Measurements from ENCODE around the gene ANKRD31. TPM values are rescaled to one million over a fixed set of nuclear protein-coding genes. Genes with fewer than 3 reads are reported as not detected.

ANKRD31 gene
- total RNA-seq, 2 experiments from 2014 or later, result 0.13 TPM; not detected in 1

DNA sequence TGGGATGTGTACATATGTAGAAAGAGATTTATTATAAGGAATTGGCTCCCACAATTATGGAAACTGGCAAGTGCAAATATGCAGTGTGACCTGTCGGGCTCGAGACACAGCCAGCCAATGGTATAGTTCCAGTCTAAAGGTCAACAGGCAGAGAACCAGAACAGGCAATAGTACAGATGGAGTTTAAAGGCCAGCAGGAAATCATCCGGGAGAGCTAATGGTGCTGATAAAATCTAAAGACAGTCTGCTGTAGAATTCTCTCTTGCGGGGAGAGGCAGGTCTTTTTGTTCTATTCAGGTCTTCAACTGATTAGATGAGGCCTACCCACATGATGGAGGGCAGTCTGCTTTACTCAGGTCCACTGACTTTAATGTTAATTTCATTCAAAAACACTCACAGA lies 21.8 kb downstream of the ANKRD31 start:
- H3K4me2 ChIP-seq (ENCODE audit: low read length), result no peak overlapping the region
- no peaks in the 10 kb centered on the region for H3K36me3 ChIP-seq (ENCODE audit: insufficient read depth, low read length)
- H3K9me3 ChIP-seq (ENCODE audit: low read length), result no peaks in the 10 kb centered on the region
- no peak for TF ChIP-seq EZH2phosphoT487 (IDR thresholded peaks at IDR 0.05; ENCODE audit: borderline replicate concordance, low read depth, low read length)
- TF ChIP-seq, protein P1, sequence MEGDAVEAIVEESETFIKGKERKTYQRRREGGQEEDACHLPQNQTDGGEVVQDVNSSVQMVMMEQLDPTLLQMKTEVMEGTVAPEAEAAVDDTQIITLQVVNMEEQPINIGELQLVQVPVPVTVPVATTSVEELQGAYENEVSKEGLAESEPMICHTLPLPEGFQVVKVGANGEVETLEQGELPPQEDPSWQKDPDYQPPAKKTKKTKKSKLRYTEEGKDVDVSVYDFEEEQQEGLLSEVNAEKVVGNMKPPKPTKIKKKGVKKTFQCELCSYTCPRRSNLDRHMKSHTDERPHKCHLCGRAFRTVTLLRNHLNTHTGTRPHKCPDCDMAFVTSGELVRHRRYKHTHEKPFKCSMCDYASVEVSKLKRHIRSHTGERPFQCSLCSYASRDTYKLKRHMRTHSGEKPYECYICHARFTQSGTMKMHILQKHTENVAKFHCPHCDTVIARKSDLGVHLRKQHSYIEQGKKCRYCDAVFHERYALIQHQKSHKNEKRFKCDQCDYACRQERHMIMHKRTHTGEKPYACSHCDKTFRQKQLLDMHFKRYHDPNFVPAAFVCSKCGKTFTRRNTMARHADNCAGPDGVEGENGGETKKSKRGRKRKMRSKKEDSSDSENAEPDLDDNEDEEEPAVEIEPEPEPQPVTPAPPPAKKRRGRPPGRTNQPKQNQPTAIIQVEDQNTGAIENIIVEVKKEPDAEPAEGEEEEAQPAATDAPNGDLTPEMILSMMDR (conservative IDR thresholded peaks at IDR 0.05; ENCODE audit: low read length), result no peak
- CTCF ChIA-PET (ENCODE audit: unreplicated experiment), result no interaction called here
- H4K20me1 ChIP-seq (ENCODE audit: insufficient read depth, low read length), result no peaks in the 10 kb centered on the region
- no peaks in the 10 kb centered on the region for H3K4me1 ChIP-seq (ENCODE audit: insufficient read depth, low read length, poor library complexity, severe bottlenecking)
- H3K4me3 ChIP-seq (ENCODE audit: low read depth, low read length, poor library complexity, severe bottlenecking), result no peak overlapping the region
- H3K79me2 ChIP-seq (ENCODE audit: insufficient read depth, low read depth, low read length), result no peaks in the 10 kb centered on the region
- intact Hi-C loops (cut with micrococcal nuclease; ENCODE audit: unreplicated experiment), result no loop called here
- no peaks in the 10 kb centered on the region for H3K9me2 ChIP-seq (ENCODE audit: insufficient read depth, low read length)
- no TSS peak for BruUV-seq (replicated peaks)
- no peak overlapping the region for H2AFZ ChIP-seq (ENCODE audit: low read length)
- POLR2A ChIA-PET, result interaction anchor here (0.6 kb wide), 1 partner anchor 289 kb away, joined by 7 read pairs; no protein-coding TSS in a partner anchor
- no peak overlapping the region for H3K27ac ChIP-seq (ENCODE audit: low read depth, low read length, poor library complexity, severe bottlenecking)
- DNase-seq (ENCODE audit: low spot score), result no peak

DNA sequence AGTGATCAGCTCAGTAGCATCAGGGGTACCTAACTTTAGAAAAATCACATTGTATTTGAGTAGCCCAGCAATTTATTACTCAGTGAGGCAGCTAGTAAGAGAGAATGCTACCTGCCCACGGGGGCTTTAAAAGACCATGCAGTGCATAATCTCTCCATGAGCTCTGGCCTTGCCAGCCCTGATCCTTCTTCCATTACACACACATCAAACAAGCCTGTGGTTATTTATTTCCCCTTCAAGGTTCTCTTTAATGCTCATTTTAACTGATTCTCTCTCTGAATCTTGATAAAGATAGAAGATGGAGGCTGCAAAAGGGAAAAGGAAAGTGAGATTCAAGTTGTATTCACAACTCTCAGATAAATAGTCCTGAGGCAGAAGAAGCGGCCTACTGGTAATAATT lies 22.3 kb downstream of the ANKRD31 start:
- no peak for DNase-seq (ENCODE audit: low spot score)
- H2AFZ ChIP-seq (ENCODE audit: low read length), result no peak overlapping the region
- no TSS peak for BruUV-seq (replicated peaks)
- no peaks in the 10 kb centered on the region for H4K20me1 ChIP-seq (ENCODE audit: insufficient read depth, low read length)
- no peaks in the 10 kb centered on the region for H3K9me2 ChIP-seq (ENCODE audit: insufficient read depth, low read length)
- H3K9me3 ChIP-seq (ENCODE audit: low read length), result no peaks in the 10 kb centered on the region
- intact Hi-C loops (cut with micrococcal nuclease; ENCODE audit: unreplicated experiment), result no loop called here
- no peaks in the 10 kb centered on the region for H3K79me2 ChIP-seq (ENCODE audit: insufficient read depth, low read depth, low read length)
- no peaks in the 10 kb centered on the region for H3K36me3 ChIP-seq (ENCODE audit: insufficient read depth, low read length)
- no peak overlapping the region for H3K4me2 ChIP-seq (ENCODE audit: low read length)
- CTCF ChIA-PET (ENCODE audit: unreplicated experiment), result no interaction called here
- no peaks in the 10 kb centered on the region for H3K4me1 ChIP-seq (ENCODE audit: insufficient read depth, low read length, poor library complexity, severe bottlenecking)
- POLR2A ChIA-PET, result interaction anchor here (0.6 kb wide), 1 partner anchor 289 kb away, joined by 7 read pairs; no protein-coding TSS in a partner anchor
- H3K27ac ChIP-seq (ENCODE audit: low read depth, low read length, poor library complexity, severe bottlenecking), result no peak overlapping the region
- TF ChIP-seq, protein P1 (conservative IDR thresholded peaks at IDR 0.05; ENCODE audit: low read length), result no peak
- TF ChIP-seq EZH2phosphoT487 (IDR thresholded peaks at IDR 0.05; ENCODE audit: borderline replicate concordance, low read depth, low read length), result no peak
- H3K4me3 ChIP-seq (ENCODE audit: low read depth, low read length, poor library complexity, severe bottlenecking), result no peak overlapping the region

DNA sequence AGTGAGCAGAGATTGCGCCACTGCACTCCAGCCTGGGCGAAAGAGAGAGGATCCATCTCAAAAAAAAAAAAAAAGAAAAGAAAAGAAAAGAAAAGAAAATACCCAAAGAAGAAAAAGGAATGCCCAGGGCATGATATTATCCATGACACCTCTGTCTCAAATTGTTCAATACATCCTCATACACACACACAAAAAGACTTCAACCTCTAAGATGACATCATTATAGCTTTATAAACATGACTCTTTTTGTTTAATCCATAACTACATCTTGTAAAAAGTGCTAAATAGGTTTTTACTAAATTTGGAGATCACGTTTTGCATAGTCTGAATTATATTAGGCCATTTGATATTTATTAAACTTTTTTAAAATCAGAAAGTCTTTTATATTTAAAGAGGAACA lies 33.1 kb downstream of the ANKRD31 start:
- TF ChIP-seq, protein P1 (conservative IDR thresholded peaks at IDR 0.05; ENCODE audit: low read length), result no peak
- TF ChIP-seq EZH2phosphoT487 (IDR thresholded peaks at IDR 0.05; ENCODE audit: borderline replicate concordance, low read depth, low read length), result no peak
- no peak overlapping the region for H3K4me2 ChIP-seq (ENCODE audit: low read length)
- H3K9me2 ChIP-seq (ENCODE audit: insufficient read depth, low read length), result no peaks in the 10 kb centered on the region
- no peak overlapping the region for H3K27ac ChIP-seq (ENCODE audit: low read depth, low read length, poor library complexity, severe bottlenecking)
- DNase-seq (ENCODE audit: low spot score), result no peak
- H3K36me3 ChIP-seq (ENCODE audit: insufficient read depth, low read length), result no peaks in the 10 kb centered on the region
- H4K20me1 ChIP-seq (ENCODE audit: insufficient read depth, low read length), result no peaks in the 10 kb centered on the region
- H2AFZ ChIP-seq (ENCODE audit: low read length), result no peak overlapping the region
- BruUV-seq (replicated peaks), result no TSS peak
- H3K79me2 ChIP-seq (ENCODE audit: insufficient read depth, low read depth, low read length), result no peaks in the 10 kb centered on the region
- CTCF ChIA-PET (ENCODE audit: unreplicated experiment), result no interaction called here
- H3K9me3 ChIP-seq (ENCODE audit: low read length), result no peaks in the 10 kb centered on the region
- H3K4me3 ChIP-seq (ENCODE audit: low read depth, low read length, poor library complexity, severe bottlenecking), result no peak overlapping the region
- intact Hi-C loops (cut with micrococcal nuclease; ENCODE audit: unreplicated experiment), result no loop called here
- H3K4me1 ChIP-seq (ENCODE audit: insufficient read depth, low read length, poor library complexity, severe bottlenecking), result no peaks in the 10 kb centered on the region
- POLR2A ChIA-PET, result no interaction called here
